ENCODE results near the gene BCL7A.

DNA sequence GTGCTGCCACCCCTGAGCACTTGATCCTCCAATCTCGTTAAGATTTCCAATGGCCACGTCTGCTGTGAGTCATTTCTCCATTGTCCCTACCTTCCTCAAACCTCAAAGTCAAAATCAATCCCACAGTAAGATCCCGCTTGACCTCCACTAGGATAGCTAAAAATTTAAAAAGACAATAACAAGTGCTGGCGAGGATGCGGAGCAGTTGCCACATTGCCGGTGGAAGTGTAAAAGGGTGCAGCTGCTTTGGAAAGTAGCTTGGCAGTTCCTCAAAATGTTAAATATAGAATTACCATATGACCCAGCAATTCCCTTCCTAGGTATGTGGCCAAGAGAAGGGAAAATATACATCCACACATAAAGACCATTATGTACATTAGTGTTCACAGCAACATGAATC, 9.5 kb upstream of the BCL7A start:
- TF ChIP-seq, protein P1, sequence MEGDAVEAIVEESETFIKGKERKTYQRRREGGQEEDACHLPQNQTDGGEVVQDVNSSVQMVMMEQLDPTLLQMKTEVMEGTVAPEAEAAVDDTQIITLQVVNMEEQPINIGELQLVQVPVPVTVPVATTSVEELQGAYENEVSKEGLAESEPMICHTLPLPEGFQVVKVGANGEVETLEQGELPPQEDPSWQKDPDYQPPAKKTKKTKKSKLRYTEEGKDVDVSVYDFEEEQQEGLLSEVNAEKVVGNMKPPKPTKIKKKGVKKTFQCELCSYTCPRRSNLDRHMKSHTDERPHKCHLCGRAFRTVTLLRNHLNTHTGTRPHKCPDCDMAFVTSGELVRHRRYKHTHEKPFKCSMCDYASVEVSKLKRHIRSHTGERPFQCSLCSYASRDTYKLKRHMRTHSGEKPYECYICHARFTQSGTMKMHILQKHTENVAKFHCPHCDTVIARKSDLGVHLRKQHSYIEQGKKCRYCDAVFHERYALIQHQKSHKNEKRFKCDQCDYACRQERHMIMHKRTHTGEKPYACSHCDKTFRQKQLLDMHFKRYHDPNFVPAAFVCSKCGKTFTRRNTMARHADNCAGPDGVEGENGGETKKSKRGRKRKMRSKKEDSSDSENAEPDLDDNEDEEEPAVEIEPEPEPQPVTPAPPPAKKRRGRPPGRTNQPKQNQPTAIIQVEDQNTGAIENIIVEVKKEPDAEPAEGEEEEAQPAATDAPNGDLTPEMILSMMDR (IDR thresholded peaks at IDR 0.05) = no peak
- no peak for TF ChIP-seq POLR2A (IDR thresholded peaks at IDR 0.05)

All from right lobe of liver (tissue), 4 donors.